ENCODE results near the gene XKR3.

GRCh38 chr22:16781074-16781763 lies 44.0 kb downstream of the XKR3 start:
- no peak for TF ChIP-seq POLR2A (IDR thresholded peaks at IDR 0.05)
- TF ChIP-seq, protein P1, sequence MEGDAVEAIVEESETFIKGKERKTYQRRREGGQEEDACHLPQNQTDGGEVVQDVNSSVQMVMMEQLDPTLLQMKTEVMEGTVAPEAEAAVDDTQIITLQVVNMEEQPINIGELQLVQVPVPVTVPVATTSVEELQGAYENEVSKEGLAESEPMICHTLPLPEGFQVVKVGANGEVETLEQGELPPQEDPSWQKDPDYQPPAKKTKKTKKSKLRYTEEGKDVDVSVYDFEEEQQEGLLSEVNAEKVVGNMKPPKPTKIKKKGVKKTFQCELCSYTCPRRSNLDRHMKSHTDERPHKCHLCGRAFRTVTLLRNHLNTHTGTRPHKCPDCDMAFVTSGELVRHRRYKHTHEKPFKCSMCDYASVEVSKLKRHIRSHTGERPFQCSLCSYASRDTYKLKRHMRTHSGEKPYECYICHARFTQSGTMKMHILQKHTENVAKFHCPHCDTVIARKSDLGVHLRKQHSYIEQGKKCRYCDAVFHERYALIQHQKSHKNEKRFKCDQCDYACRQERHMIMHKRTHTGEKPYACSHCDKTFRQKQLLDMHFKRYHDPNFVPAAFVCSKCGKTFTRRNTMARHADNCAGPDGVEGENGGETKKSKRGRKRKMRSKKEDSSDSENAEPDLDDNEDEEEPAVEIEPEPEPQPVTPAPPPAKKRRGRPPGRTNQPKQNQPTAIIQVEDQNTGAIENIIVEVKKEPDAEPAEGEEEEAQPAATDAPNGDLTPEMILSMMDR (IDR thresholded peaks at IDR 0.05), result no peak

All from Peyer's patch (tissue), 4 donors.